Head of caudate nucleus (tissue), 42 donors: ENCODE data around the gene MBOAT1.
A peak's percentile ranks its signal among the peaks of the same experiment; 100 is the strongest.
"Not testable (repeated sequence)": the region's sequence is repeated elsewhere in the genome, so short reads cannot be mapped to it uniquely, and the experiment has no call there.

Experiments used
- DNase-seq, 42 donors: peaks; one replicate each; pipeline versions ENCODE4 v3.0.0 to v3.0.0-alpha.2; 2020 to 2021; ENCODE audit warnings: mixed read lengths in 7 of 42
- intact Hi-C: fragments of 100-400 bp; cut with DNase I; formaldehyde crosslinking; loops from one replicate; pipeline ENCODE4 v1.15.0; 2022

The MBOAT1 gene

DNA sequence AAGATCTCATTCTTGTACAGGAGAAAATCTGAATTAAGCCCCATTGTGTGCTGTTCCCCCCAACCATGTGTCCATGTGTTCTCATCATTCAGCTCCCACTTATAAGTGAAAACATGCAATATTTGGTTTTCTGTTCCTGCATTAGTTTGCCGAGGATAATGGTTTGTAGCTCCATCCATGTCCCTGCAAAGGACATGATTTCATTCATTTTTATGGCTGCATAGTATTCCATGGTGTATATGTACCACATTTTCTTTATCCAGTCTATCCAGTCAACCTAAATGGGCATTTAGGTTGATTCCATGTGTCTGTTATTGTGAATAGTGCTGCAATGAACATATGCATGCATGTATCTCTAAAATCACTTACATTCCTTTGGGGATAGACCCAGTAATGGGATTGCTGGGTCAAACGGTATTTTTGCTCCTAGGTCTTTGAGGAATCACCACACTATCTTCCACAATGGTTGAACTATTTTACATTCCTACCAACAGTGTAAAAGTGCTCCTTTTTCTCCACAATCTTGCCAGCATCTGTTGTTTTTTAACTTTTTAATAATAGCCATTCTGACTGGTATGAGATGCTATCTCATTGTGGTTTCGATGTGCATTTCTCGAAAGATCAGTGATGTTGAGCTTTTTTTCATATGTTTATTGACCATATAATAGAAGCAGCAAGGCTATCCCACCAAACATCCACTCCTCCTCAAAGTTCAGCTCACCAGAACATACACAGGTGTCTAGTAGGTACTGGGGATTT is 32.8 kb downstream of the MBOAT1 start:
- DNase-seq, intact Hi-C loops: not testable (repeated sequence)

- intact Hi-C loops, result no loop called here
- DNase-seq, result no peak
Observed at GRCh38 chr6:20178327-20178726, 33.9 kb downstream of the MBOAT1 start.

GRCh38 chr6:20175810-20176410 is 36.4 kb downstream of the MBOAT1 start:
- DNase-seq, result no peak
- intact Hi-C loops, result no loop called here

DNA sequence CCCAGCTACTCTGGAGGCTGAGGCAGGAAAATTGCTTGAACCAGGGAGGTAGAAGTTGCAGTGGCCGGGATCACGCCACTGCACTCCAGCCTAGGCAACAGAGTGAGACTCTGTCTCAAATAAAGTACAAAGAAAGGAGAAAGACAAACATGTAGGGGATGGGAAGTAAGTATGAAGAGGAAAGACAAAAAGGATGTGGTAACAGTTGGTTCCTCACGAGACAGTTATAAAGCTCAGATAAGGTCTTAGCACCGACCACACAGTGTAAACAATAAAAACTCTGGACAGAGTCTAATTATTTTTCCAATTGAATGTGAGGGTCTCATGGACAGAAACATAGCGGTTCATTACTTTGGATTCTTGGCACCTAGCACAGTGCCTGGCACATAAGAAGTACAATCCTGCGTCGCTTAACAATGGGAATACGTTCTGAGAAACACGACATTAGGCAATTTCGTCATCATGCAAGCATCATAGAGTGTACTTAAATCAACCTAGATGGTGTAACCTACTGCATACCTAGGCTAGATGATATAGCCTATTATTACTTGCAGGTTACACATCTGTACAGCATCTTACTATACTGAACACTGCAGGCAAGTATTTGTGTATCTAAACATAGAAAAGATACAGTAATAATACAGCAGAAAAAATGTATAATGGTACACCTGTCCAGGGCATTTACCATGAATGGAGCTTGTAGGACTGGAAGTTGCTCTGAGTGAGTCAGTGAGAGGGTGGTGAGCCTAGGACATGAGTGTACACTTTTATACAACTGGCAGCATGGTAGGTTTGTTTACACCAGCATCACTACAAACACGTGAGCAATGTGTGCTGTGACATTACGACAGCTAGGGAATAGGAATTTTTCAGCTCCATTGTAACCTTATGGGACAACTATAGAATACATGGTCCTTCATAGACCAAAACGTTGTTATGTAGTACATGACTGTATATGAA is 38.2 kb downstream of the MBOAT1 start:
- DNase-seq, result no peak
- intact Hi-C loops, result no loop called here

DNA sequence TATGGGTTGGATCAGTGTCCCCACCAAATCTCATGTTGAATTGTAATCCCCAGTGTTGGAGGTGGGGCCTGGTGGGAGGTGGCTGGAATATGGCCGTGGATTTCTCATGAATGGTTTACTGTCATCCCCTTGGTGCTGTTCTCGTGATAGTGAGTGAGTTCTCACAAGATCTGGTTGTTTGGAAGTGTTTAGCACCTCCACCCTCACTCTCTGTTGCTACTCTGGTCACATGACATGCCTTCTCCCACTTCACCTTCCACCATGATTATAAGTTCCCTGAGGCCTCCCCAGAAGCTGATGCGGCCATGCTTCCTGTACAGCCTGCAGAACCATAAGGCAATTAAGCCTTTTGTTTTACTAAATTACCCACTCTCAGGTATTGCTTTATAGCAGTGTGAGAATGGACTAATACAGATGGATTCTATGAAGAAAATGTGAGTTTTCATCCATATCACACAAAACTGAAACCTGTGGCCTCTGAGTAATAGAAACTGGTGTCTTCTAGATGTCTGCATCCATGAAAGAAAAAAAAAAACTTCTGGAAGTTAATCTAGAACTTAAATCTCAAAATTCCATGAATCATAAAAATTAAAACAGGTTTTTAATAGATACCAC is 39.3 kb downstream of the MBOAT1 start:
- intact Hi-C loops, result no loop called here
- no peak for DNase-seq

- no peak for DNase-seq
- intact Hi-C loops, result no loop called here
Observed at GRCh38 chr6:20170455-20171148, 41.7 kb downstream of the MBOAT1 start.

DNA sequence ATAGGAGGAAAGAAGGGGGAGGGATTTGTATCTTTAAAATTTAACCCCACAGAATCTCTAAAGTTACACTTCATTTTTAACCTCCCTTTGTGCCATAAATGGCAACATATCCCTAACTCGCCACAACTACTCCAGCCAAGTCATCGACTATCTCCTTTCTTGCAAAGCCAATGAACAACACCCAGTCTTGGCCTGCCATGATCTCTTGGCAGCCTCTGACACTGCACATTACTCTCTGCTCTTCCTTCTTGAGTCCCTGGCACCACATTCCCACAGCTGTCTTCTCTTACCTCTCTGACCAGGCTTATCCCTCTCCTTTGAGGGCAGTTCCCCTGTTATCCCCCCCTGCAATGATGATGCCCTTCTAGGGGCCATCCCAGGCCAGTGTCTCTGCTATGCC is 42.5 kb downstream of the MBOAT1 start:
- no peak for DNase-seq
- intact Hi-C loops, result no loop called here

GRCh38 chr6:20169119-20169557 is 43.1 kb downstream of the MBOAT1 start:
- intact Hi-C loops, result no loop called here
- no peak for DNase-seq

DNA sequence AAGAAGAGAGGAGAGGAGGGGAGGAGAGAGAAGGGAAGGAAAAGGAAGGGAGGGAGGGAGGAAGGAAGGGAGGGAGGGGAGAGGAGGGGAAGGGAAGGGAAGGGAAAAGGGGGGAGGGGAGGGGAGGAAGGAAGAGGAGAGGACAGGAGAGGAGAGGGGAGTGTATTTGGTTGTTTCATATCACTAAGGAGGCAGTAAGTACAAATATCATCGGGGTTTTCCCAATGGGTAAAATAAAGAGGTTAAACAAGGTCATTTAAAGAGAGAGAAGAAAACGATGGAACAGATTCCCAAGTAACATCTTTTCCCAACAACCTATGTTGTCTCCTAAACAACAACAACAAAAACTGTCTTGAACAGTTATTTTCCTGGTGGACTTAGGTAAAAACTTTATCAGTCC is 43.6 kb downstream of the MBOAT1 start:
- no peak for DNase-seq
- intact Hi-C loops, result no loop called here

DNA sequence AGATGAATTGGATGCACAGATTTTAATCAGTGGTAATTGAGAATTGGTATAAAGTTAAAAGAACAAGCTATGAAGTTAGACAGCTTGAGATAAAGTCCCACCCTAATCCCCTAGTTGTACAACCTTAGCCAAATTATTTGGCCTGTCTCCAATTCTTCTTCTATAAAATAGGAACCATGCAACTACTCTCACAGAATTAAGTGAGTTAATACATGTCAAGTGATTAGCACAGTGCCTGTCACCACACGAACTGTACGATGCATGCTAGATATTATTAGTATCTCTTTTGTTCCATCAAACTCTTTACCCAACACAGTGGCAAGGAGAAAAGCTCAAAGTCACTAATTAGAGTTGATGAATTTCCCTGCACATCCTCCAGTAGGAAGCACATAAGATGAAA is 44.7 kb downstream of the MBOAT1 start:
- intact Hi-C loops, result no loop called here
- no peak for DNase-seq

DNA sequence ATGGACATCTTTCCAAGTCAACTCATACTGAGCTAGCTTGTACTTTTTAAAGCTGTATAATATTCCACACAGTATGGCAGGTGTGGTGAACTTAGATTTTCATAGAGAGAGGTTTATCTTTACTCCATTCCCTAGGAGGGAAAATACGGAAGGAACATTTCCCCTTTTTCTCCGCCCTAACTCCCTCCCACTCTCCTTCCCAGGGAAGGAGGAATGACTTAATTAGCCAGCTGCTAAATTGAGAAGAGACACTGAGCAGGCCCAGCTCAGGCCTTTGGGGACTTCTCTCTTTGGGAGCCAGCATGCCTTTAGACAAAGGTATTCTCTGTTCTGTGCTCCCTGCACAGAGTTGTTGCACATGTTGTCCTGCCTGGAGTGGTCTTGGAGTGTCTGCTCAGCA is 46.1 kb downstream of the MBOAT1 start:
- intact Hi-C loops, result no loop called here
- DNase-seq, result no peak

DNA sequence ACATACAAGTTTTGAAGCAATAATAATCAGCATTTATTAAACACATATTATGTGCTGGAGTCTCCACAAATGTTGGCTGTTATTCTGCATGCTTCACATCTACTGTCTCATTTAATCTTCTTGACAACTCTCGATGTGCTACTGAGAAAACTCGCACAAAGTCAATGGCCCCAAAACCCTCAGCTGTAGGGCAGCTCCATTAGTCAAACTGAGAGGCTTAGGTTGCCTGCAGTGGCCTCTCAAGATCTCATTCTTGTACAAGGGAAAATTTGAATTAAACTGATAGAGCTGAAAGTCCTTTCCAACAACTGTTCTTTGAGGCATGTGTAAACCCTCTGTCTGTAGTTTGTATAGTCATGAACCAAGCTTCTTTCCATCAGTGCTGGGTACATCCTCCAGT is 49.8 kb downstream of the MBOAT1 start:
- intact Hi-C loops, result no loop called here
- DNase-seq, result no peak

DNA sequence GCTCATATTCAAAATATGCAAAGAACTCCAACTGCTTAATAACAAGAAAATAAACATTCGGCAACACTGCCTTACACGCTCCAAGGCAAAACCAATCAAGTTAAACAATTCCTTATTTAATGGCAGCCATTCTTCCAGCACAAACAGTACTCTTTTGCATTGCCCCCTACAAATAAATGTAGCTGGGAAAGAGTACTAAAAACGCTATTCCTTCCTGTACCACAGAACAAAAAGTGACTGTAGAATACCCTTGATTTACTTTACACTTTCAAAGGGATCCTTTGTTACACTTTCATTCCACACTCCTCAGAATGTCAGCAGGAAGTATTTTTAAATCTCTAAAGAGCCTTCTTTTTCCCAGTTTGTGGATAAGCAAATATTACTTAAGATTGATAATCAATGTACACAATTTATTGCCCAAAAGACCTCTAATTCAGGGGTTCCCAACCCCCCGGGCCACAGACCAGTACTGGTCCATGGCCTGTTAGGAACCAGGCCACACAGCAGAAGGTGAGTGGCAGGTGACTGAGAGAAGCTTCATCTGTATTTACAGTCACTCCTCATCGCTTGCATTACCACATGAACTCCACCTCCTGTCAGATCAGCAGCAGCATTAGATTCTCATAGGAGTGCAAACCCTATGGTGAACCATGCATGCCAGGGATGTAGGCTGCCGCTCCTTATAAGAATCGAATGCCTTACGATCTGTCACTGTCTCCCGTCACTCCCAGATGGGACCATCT is 51.6 kb downstream of the MBOAT1 start:
- no peak for DNase-seq
- intact Hi-C loops, result no loop called here

- intact Hi-C loops, result no loop called here
- peak in 2 of 42 donors; percentile 6 to 29 for DNase-seq
Observed at GRCh38 chr6:20159781-20160540, 52.3 kb downstream of the MBOAT1 start.

DNA sequence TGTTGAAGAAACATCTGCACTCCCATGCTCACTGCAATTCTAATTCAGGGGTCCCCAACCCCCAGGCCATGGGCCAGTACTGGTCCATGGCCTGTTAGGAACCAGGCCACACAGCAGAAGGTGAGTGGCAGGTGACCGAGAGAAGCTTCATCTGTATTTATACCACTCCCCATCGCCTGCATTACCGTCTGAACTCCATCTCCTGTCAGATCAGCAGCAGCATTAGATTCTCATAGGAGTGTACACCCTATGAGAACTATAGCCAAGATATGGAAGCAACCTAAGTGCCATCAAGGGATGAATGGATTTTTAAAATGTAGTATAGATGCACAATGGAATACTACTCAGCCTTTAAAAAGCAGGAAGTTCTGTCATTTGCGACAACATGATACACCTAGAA is 53.2 kb downstream of the MBOAT1 start:
- DNase-seq, result no peak
- intact Hi-C loops, result no loop called here

DNA sequence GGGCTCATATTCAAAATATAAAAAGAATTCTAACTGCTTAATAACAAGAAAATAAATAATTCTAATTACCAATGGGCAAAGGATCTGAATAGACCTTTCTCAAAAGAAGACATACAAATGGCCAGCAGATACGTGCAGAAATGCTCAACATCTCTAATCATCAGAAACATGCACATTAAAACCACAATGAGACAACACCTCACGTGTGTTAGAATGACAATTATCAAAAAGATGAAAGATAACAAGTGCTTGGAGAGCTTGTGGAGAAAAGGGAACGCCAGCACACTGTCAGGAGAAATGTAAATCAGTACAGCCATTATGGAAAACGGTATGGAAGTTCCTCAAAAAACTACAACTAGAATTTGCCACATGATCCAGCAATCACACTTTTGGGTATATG is 53.6 kb downstream of the MBOAT1 start:
- intact Hi-C loops, result no loop called here
- DNase-seq, result no peak

- intact Hi-C loops, result no loop called here
- DNase-seq, result no peak
Observed at GRCh38 chr6:20156824-20157223, 55.4 kb downstream of the MBOAT1 start.

DNA sequence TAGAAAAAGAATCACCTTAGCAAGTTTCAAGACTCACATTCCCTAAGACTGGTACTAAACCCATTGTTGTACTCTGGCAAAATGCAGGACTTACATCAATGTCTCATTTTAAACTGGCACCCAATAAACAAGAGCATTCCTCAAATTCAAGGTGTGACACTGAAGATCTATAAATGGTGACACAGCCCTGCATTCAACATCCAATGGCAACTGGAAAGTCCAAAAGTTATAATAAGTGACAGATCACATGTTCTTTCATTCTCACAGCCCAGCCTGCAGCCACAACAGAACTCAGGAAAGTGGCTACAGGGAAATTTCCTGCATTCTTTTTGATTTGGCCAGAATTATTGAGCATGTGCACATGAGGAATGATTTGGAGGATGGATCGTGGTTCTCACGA is 57.5 kb downstream of the MBOAT1 start:
- intact Hi-C loops, result no loop called here
- no peak for DNase-seq
